Cerebellar cortex (tissue), 1 donor: Measurements from ENCODE around the gene PKIG.

Experiments used
- DNase-seq: peaks from one replicate; pipeline ENCODE4 v3.0.0-alpha.2; 2015; ENCODE audit warnings: low spot score

The PKIG gene

DNA sequence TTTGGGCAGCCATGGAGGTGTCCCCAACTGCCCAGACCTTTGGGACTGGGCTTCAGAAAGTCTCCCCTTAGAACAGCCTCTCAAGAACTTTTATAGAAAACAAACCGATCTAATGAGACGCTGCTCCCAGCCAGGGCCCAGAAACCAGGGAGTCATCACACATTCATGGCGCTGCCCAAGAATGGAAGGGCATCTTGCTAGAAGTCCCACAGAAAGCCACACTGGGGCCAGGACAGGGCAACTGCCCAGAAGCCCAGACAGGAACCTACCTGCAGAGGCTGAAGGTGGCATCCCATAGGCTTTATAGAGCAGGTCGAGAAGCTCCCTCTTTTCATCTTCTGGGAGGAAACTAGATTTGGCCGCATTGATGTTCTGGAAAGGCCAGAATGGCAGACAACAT is 37.7 kb downstream of the PKIG start:
- no peak for DNase-seq

DNA sequence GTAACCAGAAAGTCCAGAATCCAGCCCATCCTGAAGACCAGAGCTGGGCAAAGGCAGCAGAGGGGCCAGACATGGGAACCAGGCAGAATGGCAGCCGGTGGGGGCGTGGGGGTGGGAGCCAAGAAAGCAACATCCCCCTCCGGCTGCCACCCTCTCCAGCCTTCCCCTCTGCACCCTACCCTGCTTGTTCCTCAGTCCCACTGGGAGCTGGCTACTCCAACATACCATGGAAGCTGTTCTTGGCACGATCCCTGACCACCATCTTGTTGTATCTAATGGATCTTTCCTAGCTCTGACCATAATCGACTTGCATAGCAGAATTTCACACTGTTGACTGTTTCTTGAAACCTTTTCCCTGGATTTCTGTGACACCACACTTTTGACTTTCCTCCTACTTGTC is 38.9 kb downstream of the PKIG start:
- DNase-seq = no peak

DNA sequence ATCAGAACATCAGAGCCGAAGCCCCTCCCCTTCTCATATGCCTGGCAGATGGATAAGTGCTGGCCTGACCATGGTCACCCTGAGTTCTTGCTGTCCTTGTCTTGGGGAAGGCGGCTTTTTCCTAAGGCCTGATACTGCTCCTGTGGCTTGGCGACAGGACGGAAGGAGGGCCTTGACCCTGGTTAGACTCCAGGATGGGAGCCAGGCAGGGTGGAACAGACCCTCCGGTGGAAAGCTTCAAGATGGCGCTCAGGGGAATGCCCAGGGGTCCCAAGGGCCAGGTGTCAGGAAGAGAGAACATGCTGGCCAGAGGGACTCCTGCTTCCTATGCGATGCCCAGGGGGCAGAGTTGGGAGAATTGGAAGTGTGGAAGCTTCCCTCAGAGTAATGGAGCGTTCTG is 39.6 kb downstream of the PKIG start:
- no peak for DNase-seq

GRCh38 chr20:44622501-44623270 is 40.3 kb downstream of the PKIG start:
- DNase-seq = no peak

DNA sequence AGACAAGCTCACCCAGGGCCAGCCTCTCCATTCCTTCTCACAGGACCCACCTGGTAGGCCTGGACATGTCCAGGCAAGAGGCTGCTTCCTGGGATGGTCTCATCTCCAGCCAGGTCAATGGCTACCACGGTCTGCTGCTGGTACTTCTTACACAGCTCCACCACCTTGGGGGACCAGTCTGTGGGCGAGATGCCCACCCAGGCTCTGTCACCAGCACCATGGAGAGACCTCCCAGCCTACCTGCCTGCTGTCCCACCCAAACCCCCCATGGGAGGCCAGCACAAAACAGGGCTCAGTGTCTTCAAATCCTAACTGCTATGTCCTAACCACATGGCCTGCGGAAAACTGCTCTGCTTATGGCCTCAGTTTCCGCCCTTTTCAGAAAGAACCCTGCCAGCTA is 41.8 kb downstream of the PKIG start:
- DNase-seq = no peak

GRCh38 chr20:44624743-44625271 is 42.4 kb downstream of the PKIG start:
- no peak for DNase-seq

GRCh38 chr20:44625361-44625760 is 43.0 kb downstream of the PKIG start:
- no peak for DNase-seq

GRCh38 chr20:44626278-44626677 is 43.9 kb downstream of the PKIG start:
- no peak for DNase-seq

- DNase-seq = no peak
Measured at GRCh38 chr20:44627364-44628010, 45.1 kb downstream of the PKIG start.

GRCh38 chr20:44629017-44629385 is 46.6 kb downstream of the PKIG start:
- no peak for DNase-seq

GRCh38 chr20:44629542-44629941 is 47.2 kb downstream of the PKIG start:
- no peak for DNase-seq

- no peak for DNase-seq
Measured at GRCh38 chr20:44630297-44630696, 47.9 kb downstream of the PKIG start.

DNA sequence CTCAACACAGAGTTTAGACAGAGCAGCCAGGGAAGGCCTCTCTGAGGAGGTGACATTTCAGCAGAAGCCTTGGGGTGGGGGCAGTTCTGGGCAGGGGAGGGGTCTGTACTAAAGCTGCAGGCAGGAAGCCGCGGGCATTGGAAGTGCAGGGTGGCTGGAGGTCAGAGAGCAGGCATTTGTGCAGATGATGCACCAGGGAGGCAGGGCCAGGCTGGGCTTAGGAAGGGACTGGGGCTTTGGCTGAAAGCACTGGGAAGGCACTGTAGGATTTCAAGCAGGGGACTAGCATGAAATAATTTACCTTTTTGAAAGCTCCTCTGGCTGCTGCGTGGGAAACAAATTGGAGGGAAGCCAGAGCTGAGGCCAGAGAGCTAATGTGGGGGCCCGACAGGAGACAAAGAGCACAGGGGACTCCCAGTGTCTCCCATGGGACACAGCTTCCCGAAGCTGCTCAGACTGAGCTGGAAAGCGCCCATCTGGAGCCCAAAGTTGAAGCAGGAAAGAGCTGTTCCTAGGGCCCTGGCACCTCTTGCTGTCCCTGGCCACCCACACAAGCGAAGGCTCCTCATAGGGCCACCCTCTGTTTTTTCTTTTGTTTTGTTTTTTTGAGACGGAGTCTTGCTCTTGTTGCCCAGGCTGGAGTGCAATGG is 49.8 kb downstream of the PKIG start:
- no peak for DNase-seq

DNA sequence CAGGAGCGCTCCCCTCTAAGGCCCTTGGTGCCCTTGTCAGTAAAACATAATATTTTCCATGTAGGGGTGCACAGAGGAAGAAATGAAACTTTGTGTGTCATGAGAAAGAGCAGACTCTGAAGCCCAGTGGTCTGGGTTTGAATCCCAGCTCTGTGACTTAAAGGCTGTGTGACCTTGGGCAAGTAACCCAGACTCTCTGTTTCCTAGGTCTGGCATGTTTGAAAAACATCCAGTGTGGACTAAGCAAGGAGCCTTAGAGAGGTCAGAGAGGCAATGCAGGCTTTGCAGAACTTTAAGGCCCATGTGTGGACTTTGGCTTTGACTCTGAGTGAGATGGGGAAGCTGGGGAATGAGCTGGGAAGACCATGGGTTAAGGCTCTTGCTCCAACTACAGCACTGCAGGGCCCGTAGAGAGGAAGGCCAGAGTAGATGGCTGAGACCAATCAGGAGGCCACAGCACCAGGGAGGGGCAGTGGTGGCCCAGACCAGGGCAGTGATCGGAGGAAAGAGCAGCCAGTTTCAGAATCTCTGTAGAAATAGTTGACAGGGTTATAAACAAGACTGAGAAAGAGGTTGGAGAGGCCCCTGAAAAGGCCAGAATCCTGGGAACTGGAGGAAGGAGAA is 50.9 kb downstream of the PKIG start:
- DNase-seq = no peak

GRCh38 chr20:44633872-44634600 is 51.7 kb downstream of the PKIG start:
- DNase-seq = no peak

DNA sequence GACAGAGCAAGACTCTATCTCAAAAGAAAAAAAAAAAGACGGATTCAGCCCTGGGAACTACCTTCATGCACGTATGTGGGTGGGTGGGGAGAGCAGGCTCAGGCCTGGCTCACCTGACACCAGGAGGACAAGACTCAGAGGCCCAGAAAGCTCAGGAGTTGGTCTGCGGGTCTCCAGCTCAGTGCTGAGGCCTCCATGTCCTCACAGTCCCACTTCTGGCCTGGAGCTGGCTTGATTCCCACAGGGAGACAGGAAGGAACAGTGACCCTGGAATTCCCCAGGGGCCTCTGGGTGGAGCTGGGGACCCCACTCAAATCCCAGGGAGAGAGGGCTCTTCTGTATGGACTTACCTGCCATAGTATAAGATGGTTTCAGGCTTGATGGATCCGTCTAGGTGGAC is 53.5 kb downstream of the PKIG start:
- no peak for DNase-seq

DNA sequence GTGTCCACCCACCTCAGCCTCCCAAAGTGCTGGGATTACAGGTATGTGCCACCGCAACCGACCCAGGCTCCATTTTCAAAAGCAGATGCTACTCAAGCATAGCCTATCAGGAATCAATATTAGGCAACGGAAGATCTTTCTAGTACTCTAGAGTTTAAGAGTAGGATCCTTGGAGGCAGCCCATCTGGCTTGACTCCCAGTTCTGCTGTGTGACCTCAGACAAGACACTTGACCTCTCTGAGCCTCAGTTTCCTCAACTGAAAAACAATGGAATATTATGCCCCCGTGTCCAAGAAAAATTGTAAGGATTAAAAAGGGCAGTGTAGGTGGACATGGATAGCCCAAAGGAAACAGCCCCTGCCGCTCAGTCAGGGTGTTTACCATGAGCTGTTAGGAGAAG is 54.7 kb downstream of the PKIG start:
- DNase-seq = no peak

GRCh38 chr20:44637522-44638372 is 55.4 kb downstream of the PKIG start:
- no peak for DNase-seq

GRCh38 chr20:44640522-44640921 is 58.1 kb downstream of the PKIG start:
- no peak for DNase-seq

- no peak for DNase-seq
Measured at GRCh38 chr20:44641325-44641724, 58.9 kb downstream of the PKIG start.
